Fibroblast of villous mesenchyme (primary cell): Measurements from ENCODE around the gene CAMKMT. TPM values are rescaled to one million over a fixed set of nuclear protein-coding genes. Genes with fewer than 3 reads are reported as not detected.
A peak's percentile ranks its signal among the peaks of the same experiment; 100 is the strongest.

Experiments
- DNase-seq: peaks from one replicate; pipeline ENCODE4 v3.0.0-alpha.2; 2010; ENCODE audit warnings: low read depth
- H3K4me3 ChIP-seq: 2 replicates; pipeline ENCODE4 v1.5.1; 2011; ENCODE audit warnings: low read depth, mild to moderate bottlenecking, low read length
- CTCF ChIP-seq: IDR thresholded peaks from 2 replicates; pipeline ENCODE4 v1.5.1; 2012; ENCODE audit warnings: low read depth, mild to moderate bottlenecking, low read length; ENCODE audit not compliant: insufficient read depth
- total RNA-seq: library from RNA; depleted of rRNA; stranded (reverse); fragments of >200 nt; gene quantifications from 2 replicates; pipeline ENCODE4 v1.2.3, GENCODE V29; 2012

The CAMKMT gene
- total RNA-seq, 1 donor, result 9.9 TPM

GRCh38 chr2:44570271-44570670 lies 208.5 kb downstream of the CAMKMT start:
- no peak overlapping the region for H3K4me3 ChIP-seq
- TF ChIP-seq CTCF, result no peak
- DNase-seq, result no peak

GRCh38 chr2:44570777-44571176 lies 209.0 kb downstream of the CAMKMT start:
- H3K4me3 ChIP-seq, result no peak overlapping the region
- no peak for TF ChIP-seq CTCF
- no peak for DNase-seq

- TF ChIP-seq CTCF, result no peak
- DNase-seq, result no peak
- no peak overlapping the region for H3K4me3 ChIP-seq
Observed at GRCh38 chr2:44572196-44572900, 210.6 kb downstream of the CAMKMT start.

GRCh38 chr2:44573996-44574395 lies 212.2 kb downstream of the CAMKMT start:
- TF ChIP-seq CTCF, result no peak
- H3K4me3 ChIP-seq, result no peak overlapping the region
- DNase-seq, result no peak

GRCh38 chr2:44578471-44579093 lies 216.8 kb downstream of the CAMKMT start:
- no peak for TF ChIP-seq CTCF
- H3K4me3 ChIP-seq, result no peak overlapping the region
- DNase-seq, result peak; percentile 87

GRCh38 chr2:44579115-44579836 lies 217.5 kb downstream of the CAMKMT start:
- no peak overlapping the region for H3K4me3 ChIP-seq
- no peak for DNase-seq
- no peak for TF ChIP-seq CTCF
